Hepatic stellate cell (primary cell): ENCODE results near the gene PTPN20.

Experiments used
- DNase-seq: peaks from one replicate; pipeline ENCODE4 v3.0.0; 2011; ENCODE audit warnings: low spot score

PTPN20 gene

GRCh38 chr10:47034441-47035051 is 123.3 kb downstream of the PTPN20 start:
- DNase-seq: no peak

- no peak for DNase-seq
Observed at GRCh38 chr10:47035171-47035818, 124.1 kb downstream of the PTPN20 start.

GRCh38 chr10:47035819-47036337 is 124.7 kb downstream of the PTPN20 start:
- no peak for DNase-seq

- DNase-seq: no peak
Observed at GRCh38 chr10:47036771-47037170, 125.5 kb downstream of the PTPN20 start.

GRCh38 chr10:47037654-47038425 is 126.6 kb downstream of the PTPN20 start:
- no peak for DNase-seq

- no peak for DNase-seq
Observed at GRCh38 chr10:47038881-47039561, 127.8 kb downstream of the PTPN20 start.

GRCh38 chr10:47039562-47039913 is 128.3 kb downstream of the PTPN20 start:
- DNase-seq: no peak

- DNase-seq: no peak
Observed at GRCh38 chr10:47040041-47040491, 128.8 kb downstream of the PTPN20 start.

- DNase-seq: no peak
Observed at GRCh38 chr10:47040681-47041080, 129.5 kb downstream of the PTPN20 start.

- DNase-seq: no peak
Observed at GRCh38 chr10:47041396-47042198, 130.4 kb downstream of the PTPN20 start.

GRCh38 chr10:47042199-47042473 is 130.9 kb downstream of the PTPN20 start:
- no peak for DNase-seq

- DNase-seq: no peak
Observed at GRCh38 chr10:47042780-47043750, 131.8 kb downstream of the PTPN20 start.

GRCh38 chr10:47043928-47044538 is 132.8 kb downstream of the PTPN20 start:
- no peak for DNase-seq

GRCh38 chr10:47044741-47045140 is 133.5 kb downstream of the PTPN20 start:
- DNase-seq: no peak

GRCh38 chr10:47045331-47045861 is 134.2 kb downstream of the PTPN20 start:
- DNase-seq: no peak

GRCh38 chr10:47046321-47047126 is 135.3 kb downstream of the PTPN20 start:
- no peak for DNase-seq

- no peak for DNase-seq
Observed at GRCh38 chr10:47047127-47047504, 135.9 kb downstream of the PTPN20 start.

- peak; percentile 83 for DNase-seq
Observed at GRCh38 chr10:47047577-47048525, 136.6 kb downstream of the PTPN20 start.
